Measurements from ENCODE around the gene KRTAP12-1.

DNA sequence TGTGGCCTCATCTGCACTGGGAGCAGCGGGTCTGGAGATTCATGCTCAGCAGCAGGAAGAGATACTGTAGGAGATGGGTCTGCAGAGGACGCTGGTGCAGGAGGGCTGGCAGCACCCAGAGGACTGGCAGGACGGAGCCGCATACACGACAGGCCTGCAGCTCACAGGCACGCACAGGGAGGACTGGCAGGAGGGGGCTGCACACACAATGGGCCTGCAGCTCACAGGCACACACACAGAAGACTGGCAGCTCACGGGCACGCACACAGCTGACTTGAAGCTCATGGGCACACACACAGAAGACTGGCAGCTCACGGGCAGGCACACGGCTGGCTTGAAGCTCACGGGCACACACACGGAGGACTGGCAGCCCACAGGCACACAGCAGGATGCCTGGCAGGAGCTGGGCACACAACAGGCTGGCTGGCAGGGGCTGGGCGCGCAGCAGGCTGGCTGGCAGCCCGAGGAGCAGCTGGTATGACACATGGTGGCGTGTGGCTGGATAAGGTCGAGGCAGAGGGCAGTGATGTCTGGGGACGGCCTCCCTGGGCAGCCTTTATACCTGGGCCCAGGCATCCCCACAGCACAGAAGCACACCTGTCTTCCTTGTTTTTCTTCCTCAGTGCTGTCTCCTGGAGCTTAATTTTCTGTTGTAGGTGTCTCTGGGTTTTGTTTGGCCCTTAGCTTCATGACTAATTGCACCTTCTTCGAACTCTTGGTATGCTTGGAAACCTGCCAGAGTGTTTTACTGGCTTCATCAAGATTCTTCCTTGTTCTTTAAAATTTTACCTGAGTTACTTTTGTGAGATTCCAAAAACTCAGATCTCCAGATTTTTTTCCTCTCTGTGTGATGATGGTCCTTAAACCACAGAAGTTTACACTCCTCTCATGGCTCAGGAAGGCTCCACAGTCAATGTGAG is 15.3 kb downstream of the KRTAP12-1 start, which contains the start of gene KRTAP12-2:
- TF ChIP-seq, protein P1, sequence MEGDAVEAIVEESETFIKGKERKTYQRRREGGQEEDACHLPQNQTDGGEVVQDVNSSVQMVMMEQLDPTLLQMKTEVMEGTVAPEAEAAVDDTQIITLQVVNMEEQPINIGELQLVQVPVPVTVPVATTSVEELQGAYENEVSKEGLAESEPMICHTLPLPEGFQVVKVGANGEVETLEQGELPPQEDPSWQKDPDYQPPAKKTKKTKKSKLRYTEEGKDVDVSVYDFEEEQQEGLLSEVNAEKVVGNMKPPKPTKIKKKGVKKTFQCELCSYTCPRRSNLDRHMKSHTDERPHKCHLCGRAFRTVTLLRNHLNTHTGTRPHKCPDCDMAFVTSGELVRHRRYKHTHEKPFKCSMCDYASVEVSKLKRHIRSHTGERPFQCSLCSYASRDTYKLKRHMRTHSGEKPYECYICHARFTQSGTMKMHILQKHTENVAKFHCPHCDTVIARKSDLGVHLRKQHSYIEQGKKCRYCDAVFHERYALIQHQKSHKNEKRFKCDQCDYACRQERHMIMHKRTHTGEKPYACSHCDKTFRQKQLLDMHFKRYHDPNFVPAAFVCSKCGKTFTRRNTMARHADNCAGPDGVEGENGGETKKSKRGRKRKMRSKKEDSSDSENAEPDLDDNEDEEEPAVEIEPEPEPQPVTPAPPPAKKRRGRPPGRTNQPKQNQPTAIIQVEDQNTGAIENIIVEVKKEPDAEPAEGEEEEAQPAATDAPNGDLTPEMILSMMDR (IDR thresholded peaks at IDR 0.05): no peak
- TF ChIP-seq POLR2A (IDR thresholded peaks at IDR 0.05) (no peak), EP300 (IDR thresholded peaks at IDR 0.05) (no peak), POLR2AphosphoS5 (IDR thresholded peaks at IDR 0.05) (no peak)

Data from suprapubic skin (tissue), 4 donors.